GM23338 (cell line): ENCODE measurements around the gene DDX41. TPM values are rescaled to one million over a fixed set of nuclear protein-coding genes. Genes with fewer than 3 reads are reported as not detected.

ENCODE experiments used
- ATAC-seq: fragments of 200-7000 bp; cut with Tn5 transposase; 3 replicates; pipeline ENCODE4 v1.9.1; 2020
- DNase-seq: peaks from one replicate; pipeline ENCODE4 v3.0.0-alpha.2; 2015; ENCODE audit warnings: low spot score
- H2AFZ ChIP-seq: fragments of 200-600 bp; sonication (generic); 2 replicates; pipeline ENCODE4 v1.8.0; 2016; ENCODE audit warnings: antibody characterized with exemption, mild to moderate bottlenecking, moderate library complexity
- H3F3A ChIP-seq: fragments of 200-600 bp; sonication (generic); replicated peaks from 2 replicates; pipeline ENCODE4 v1.8.0; 2017; ENCODE audit warnings: antibody characterized with exemption, mixed run types, low read depth
- H3K27ac ChIP-seq: fragments of 200-600 bp; sonication (generic); 2 replicates; pipeline ENCODE4 v1.6.1; 2016; ENCODE audit warnings: low read depth
- H3K27me3 ChIP-seq: fragments of 200-600 bp; sonication (generic); 2 replicates; pipeline ENCODE4 v1.8.0; 2016; ENCODE audit warnings: mild to moderate bottlenecking, mixed run types, moderate library complexity; ENCODE audit not compliant: insufficient read depth
- H3K36me3 ChIP-seq: fragments of 200-600 bp; sonication (generic); 2 replicates; pipeline ENCODE4 v1.8.0; 2016; ENCODE audit warnings: mild to moderate bottlenecking; ENCODE audit not compliant: insufficient read depth
- H3K4me1 ChIP-seq: fragments of 200-600 bp; sonication (generic); 2 replicates; pipeline ENCODE4 v1.8.0; 2016; ENCODE audit warnings: mild to moderate bottlenecking, moderate library complexity; ENCODE audit not compliant: insufficient read depth
- H3K4me2 ChIP-seq: fragments of 200-600 bp; sonication (generic); 2 replicates; pipeline ENCODE4 v1.7.1; 2017; ENCODE audit warnings: mixed run types
- H3K4me3 ChIP-seq: fragments of 200-600 bp; sonication (generic); 2 replicates; pipeline ENCODE4 v1.6.1; 2016; ENCODE audit warnings: mixed run types
- H3K79me2 ChIP-seq: fragments of 200-600 bp; sonication (generic); replicated peaks from 2 replicates; pipeline ENCODE4 v1.8.0; 2017; ENCODE audit warnings: mild to moderate bottlenecking; ENCODE audit not compliant: insufficient read depth
- H3K9me2 ChIP-seq: fragments of 200-600 bp; sonication (generic); 2 replicates; pipeline ENCODE4 v1.8.0; 2017; ENCODE audit not compliant: insufficient read depth
- H4K20me1 ChIP-seq: fragments of 200-600 bp; sonication (generic); replicated peaks from 2 replicates; pipeline ENCODE4 v1.8.0; 2017; ENCODE audit warnings: mild to moderate bottlenecking; ENCODE audit not compliant: insufficient read depth
- H3K27ac Mint-ChIP-seq: 2 replicates; pipeline ENCODE4 v1.8.0; 2020; ENCODE audit warnings: inconsistent platforms, mild to moderate bottlenecking, moderate library complexity, mixed read lengths
- H3K27me3 Mint-ChIP-seq: 3 replicates; pipeline ENCODE4 v1.8.0; 2022; ENCODE audit warnings: low read depth, mild to moderate bottlenecking, moderate library complexity, mixed read lengths, inconsistent platforms; ENCODE audit not compliant: insufficient read depth, poor library complexity
- H3K36me3 Mint-ChIP-seq: 3 replicates; pipeline ENCODE4 v1.8.0; 2021; ENCODE audit warnings: low read depth, mild to moderate bottlenecking, inconsistent platforms, moderate library complexity, mixed read lengths
- H3K4me1 Mint-ChIP-seq: 3 replicates; pipeline ENCODE4 v1.8.0; 2020; ENCODE audit warnings: mild to moderate bottlenecking, inconsistent platforms, mixed read lengths
- H3K4me3 Mint-ChIP-seq: 3 replicates; pipeline ENCODE4 v1.8.0; 2021; ENCODE audit warnings: moderate library complexity, mild to moderate bottlenecking, inconsistent platforms, mixed read lengths
- H3K9me3 Mint-ChIP-seq: 3 replicates; pipeline ENCODE4 v1.8.0; 2020; ENCODE audit warnings: moderate library complexity, mild to moderate bottlenecking, inconsistent platforms, mixed read lengths
- CREB1 ChIP-seq: fragments of 250-450 bp; sonication (Bioruptor Pico); IDR thresholded peaks from 2 replicates; pipeline ENCODE4 v1.5.0; 2020; ENCODE audit warnings: low read depth, mild to moderate bottlenecking, moderate library complexity
- CTCF ChIP-seq, 2 experiments: fragments of 200-600 bp in 1 of 2; sonication (generic) in 1 of 2; conservative IDR thresholded peaks; 2 replicates each; pipeline versions ENCODE4 v1.5.1 to v1.6.1; 2016 to 2017; ENCODE audit warnings: antibody characterized with exemption in 2 of 2, low read depth in 2 of 2, mild to moderate bottlenecking in 2 of 2, moderate library complexity in 1 of 2
- EZH2 ChIP-seq: fragments of 200-600 bp; sonication (generic); IDR thresholded peaks from one replicate; pipeline ENCODE4 v1.8.0; 2017; ENCODE audit warnings: antibody characterized with exemption, mild to moderate bottlenecking, low read depth; ENCODE audit not compliant: unreplicated experiment
- EZH2phosphoT487 ChIP-seq: fragments of 200-600 bp; sonication (generic); IDR thresholded peaks from one replicate; pipeline ENCODE4 v1.8.1; 2018; ENCODE audit warnings: antibody characterized with exemption; ENCODE audit not compliant: unreplicated experiment
- JUNB ChIP-seq: IDR thresholded peaks from one replicate; pipeline ENCODE4 v1.6.1; 2016; ENCODE audit warnings: antibody characterized with exemption; ENCODE audit not compliant: unreplicated experiment
- NANOG ChIP-seq: IDR thresholded peaks from 2 replicates; pipeline ENCODE4 v1.6.1; 2016; ENCODE audit warnings: antibody characterized with exemption, borderline replicate concordance
- POLR2AphosphoS5 ChIP-seq: IDR thresholded peaks from 2 replicates; pipeline ENCODE4 v1.6.1; 2016; ENCODE audit warnings: antibody characterized with exemption, low read depth
- REST ChIP-seq: IDR thresholded peaks from one replicate; pipeline ENCODE4 v1.6.1; 2018; ENCODE audit warnings: antibody characterized with exemption; ENCODE audit not compliant: unreplicated experiment
- STAT1 ChIP-seq: IDR thresholded peaks from one replicate; pipeline ENCODE4 v1.6.1; 2016; ENCODE audit warnings: antibody characterized with exemption; ENCODE audit not compliant: unreplicated experiment
- ZNF114 ChIP-seq: fragments of 250-450 bp; sonication (Bioruptor Pico); IDR thresholded peaks from 2 replicates; pipeline ENCODE4 v1.5.0; 2020; ENCODE audit warnings: mild to moderate bottlenecking, moderate library complexity
- ZNF331 ChIP-seq: fragments of 250-450 bp; sonication (Bioruptor Pico); IDR thresholded peaks from 2 replicates; pipeline ENCODE4 v1.5.0; 2020; ENCODE audit warnings: low read depth, mild to moderate bottlenecking, moderate library complexity
- polyA plus RNA-seq: library from polyadenylated mRNA; unstranded; fragments of >200 nt; fragmentation: Nextera tagmentation; extraction: Ambion mirVana; gene quantifications from 2 replicates; pipeline ENCODE4 v1.2.1, GENCODE V29; 2016
- total RNA-seq: library from RNA; depleted of rRNA; stranded (reverse); fragments of >200 nt; shearing (Covaris generic); gene quantifications from 2 replicates; pipeline ENCODE4 v1.2.3, GENCODE V29; 2014
- TF ChIP-seq, protein P1 (sequence below): fragments of 250-450 bp; sonication (Bioruptor Pico); IDR thresholded peaks from 2 replicates; pipeline ENCODE4 v1.5.0; 2020; ENCODE audit warnings: mild to moderate bottlenecking, moderate library complexity
- TF ChIP-seq, protein P2 (sequence below): IDR thresholded peaks from 2 replicates; pipeline ENCODE4 v1.6.1; 2016; ENCODE audit warnings: antibody characterized with exemption

Gene DDX41
- total and polyA plus RNA-seq, 2 experiments from 2014 or later = 67.1 to 139 TPM

- Mint-ChIP-seq H3K4me1 (peaks cover 3% of the 10 kb centered on the region; the same call in 2 of the 3 replicates), H3K27ac (peak overlapping the region; percentile 34; the same call in 1 of the 2 replicates), H3K9me3 (no peaks in the 10 kb centered on the region), H3K36me3 (peaks cover 41% of the 10 kb centered on the region), H3K27me3 (peaks cover 2% of the 10 kb centered on the region), H3K4me3 (no peak overlapping the region)
- Histone ChIP-seq H3K27ac (0 out of 2 replicates have a peak overlapping the region, but pooled peaks have one; percentile 72), H3K9me2 (no peaks in the 10 kb centered on the region), H2AFZ (no peak overlapping the region), H4K20me1 (peaks cover 45% of the 10 kb centered on the region), H3F3A (0 out of 2 replicates have a peak, but pooled peaks cover 14% of the 10 kb centered on the region), H3K36me3 (peaks cover 7% of the 10 kb centered on the region), H3K4me3 (no peak overlapping the region), H3K4me1 (no peaks in the 10 kb centered on the region), H3K4me2 (no peak overlapping the region), H3K27me3 (no peaks in the 10 kb centered on the region), H3K79me2 (peaks cover 27% of the 10 kb centered on the region)
- TF ChIP-seq NANOG = no peak
- TF ChIP-seq, protein P1, sequence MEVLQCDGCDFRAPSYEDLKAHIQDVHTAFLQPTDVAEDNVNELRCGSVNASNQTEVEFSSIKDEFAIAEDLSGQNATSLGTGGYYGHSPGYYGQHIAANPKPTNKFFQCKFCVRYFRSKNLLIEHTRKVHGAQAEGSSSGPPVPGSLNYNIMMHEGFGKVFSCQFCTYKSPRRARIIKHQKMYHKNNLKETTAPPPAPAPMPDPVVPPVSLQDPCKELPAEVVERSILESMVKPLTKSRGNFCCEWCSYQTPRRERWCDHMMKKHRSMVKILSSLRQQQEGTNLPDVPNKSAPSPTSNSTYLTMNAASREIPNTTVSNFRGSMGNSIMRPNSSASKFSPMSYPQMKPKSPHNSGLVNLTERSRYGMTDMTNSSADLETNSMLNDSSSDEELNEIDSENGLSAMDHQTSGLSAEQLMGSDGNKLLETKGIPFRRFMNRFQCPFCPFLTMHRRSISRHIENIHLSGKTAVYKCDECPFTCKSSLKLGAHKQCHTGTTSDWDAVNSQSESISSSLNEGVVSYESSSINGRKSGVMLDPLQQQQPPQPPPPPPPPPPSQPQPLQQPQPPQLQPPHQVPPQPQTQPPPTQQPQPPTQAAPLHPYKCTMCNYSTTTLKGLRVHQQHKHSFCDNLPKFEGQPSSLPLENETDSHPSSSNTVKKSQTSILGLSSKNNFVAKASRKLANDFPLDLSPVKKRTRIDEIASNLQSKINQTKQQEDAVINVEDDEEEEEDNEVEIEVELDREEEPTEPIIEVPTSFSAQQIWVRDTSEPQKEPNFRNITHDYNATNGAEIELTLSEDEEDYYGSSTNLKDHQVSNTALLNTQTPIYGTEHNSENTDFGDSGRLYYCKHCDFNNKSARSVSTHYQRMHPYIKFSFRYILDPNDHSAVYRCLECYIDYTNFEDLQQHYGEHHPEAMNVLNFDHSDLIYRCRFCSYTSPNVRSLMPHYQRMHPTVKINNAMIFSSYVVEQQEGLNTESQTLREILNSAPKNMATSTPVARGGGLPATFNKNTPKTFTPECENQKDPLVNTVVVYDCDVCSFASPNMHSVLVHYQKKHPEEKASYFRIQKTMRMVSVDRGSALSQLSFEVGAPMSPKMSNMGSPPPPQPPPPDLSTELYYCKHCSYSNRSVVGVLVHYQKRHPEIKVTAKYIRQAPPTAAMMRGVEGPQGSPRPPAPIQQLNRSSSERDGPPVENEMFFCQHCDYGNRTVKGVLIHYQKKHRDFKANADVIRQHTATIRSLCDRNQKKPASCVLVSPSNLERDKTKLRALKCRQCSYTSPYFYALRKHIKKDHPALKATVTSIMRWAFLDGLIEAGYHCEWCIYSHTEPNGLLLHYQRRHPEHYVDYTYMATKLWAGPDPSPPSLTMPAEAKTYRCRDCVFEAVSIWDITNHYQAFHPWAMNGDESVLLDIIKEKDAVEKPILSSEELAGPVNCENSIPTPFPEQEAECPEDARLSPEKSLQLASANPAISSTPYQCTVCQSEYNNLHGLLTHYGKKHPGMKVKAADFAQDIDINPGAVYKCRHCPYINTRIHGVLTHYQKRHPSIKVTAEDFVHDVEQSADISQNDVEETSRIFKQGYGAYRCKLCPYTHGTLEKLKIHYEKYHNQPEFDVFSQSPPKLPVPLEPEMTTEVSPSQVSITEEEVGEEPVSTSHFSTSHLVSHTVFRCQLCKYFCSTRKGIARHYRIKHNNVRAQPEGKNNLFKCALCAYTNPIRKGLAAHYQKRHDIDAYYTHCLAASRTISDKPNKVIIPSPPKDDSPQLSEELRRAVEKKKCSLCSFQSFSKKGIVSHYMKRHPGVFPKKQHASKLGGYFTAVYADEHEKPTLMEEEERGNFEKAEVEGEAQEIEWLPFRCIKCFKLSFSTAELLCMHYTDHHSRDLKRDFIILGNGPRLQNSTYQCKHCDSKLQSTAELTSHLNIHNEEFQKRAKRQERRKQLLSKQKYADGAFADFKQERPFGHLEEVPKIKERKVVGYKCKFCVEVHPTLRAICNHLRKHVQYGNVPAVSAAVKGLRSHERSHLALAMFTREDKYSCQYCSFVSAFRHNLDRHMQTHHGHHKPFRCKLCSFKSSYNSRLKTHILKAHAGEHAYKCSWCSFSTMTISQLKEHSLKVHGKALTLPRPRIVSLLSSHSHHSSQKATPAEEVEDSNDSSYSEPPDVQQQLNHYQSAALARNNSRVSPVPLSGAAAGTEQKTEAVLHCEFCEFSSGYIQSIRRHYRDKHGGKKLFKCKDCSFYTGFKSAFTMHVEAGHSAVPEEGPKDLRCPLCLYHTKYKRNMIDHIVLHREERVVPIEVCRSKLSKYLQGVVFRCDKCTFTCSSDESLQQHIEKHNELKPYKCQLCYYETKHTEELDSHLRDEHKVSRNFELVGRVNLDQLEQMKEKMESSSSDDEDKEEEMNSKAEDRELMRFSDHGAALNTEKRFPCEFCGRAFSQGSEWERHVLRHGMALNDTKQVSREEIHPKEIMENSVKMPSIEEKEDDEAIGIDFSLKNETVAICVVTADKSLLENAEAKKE (CRISPR knock-in tag) = no peak
- no peak for TF ChIP-seq EZH2
- TF ChIP-seq, protein P2, sequence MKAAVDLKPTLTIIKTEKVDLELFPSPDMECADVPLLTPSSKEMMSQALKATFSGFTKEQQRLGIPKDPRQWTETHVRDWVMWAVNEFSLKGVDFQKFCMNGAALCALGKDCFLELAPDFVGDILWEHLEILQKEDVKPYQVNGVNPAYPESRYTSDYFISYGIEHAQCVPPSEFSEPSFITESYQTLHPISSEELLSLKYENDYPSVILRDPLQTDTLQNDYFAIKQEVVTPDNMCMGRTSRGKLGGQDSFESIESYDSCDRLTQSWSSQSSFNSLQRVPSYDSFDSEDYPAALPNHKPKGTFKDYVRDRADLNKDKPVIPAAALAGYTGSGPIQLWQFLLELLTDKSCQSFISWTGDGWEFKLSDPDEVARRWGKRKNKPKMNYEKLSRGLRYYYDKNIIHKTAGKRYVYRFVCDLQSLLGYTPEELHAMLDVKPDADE = no peak
- no peak for TF ChIP-seq POLR2AphosphoS5
- TF ChIP-seq ZNF331 = no peak
- TF ChIP-seq CREB1 = no peak
- no peak for TF ChIP-seq EZH2phosphoT487
- TF ChIP-seq REST = no peak
- TF ChIP-seq JUNB = no peak
- TF ChIP-seq ZNF114 (CRISPR knock-in tag) = no peak
- no peak for TF ChIP-seq CTCF (conservative IDR thresholded peaks at IDR 0.05; ENCODE audit: low read depth in 2 of 2)
- TF ChIP-seq STAT1 = no peak
- peak; percentile 80 for ATAC-seq
- DNase-seq = peak; percentile 35
These were observed 20.9 kb upstream of the DDX41 start for GRCh38 chr5:177537389-177538361.
